ENCODE results near the gene RAB3A. TPM values are rescaled to one million over a fixed set of nuclear protein-coding genes. Genes with fewer than 3 reads are reported as not detected.

RAB3A gene
- total RNA-seq, 6 donors from 2014 or later = 0.46 to 5.0 (median 3.4) TPM

DNA sequence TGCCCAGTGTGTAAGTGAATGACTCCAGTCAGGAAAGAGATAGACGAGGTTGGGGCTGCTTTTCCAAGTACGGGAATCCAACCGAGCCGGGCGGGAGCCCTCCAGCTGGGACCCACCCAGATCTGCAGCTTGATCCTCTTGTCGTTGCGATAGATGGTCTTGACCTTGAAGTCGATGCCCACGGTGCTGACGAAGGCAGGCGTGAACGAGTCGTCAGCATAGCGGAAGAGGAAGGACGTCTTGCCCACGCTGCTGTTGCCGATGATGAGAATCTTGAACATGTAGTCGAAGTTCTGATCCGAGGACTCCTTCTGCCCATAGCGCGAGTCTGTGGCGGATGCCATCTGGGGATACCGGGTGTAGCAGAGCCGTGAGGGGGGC lies 1.5 kb downstream of the RAB3A start:
- WGBS, 2 donors = 77 to 83% methylated on average over 23 to 24 of the region's 24 CpGs
- Histone ChIP-seq H3K4me3 (no peak overlapping the region), H3K9me3 (no peaks in the 10 kb centered on the region), H3K4me1 (peaks cover 15 to 30% (median 21%) of the 10 kb centered on the region in 4 donors), H3K27ac (no peak overlapping the region), H3K36me3 (peaks cover 0 to 12% (median 9%) of the 10 kb centered on the region in 4 donors), H3K27me3 (no peaks in the 10 kb centered on the region)
- TF ChIP-seq, protein P1, sequence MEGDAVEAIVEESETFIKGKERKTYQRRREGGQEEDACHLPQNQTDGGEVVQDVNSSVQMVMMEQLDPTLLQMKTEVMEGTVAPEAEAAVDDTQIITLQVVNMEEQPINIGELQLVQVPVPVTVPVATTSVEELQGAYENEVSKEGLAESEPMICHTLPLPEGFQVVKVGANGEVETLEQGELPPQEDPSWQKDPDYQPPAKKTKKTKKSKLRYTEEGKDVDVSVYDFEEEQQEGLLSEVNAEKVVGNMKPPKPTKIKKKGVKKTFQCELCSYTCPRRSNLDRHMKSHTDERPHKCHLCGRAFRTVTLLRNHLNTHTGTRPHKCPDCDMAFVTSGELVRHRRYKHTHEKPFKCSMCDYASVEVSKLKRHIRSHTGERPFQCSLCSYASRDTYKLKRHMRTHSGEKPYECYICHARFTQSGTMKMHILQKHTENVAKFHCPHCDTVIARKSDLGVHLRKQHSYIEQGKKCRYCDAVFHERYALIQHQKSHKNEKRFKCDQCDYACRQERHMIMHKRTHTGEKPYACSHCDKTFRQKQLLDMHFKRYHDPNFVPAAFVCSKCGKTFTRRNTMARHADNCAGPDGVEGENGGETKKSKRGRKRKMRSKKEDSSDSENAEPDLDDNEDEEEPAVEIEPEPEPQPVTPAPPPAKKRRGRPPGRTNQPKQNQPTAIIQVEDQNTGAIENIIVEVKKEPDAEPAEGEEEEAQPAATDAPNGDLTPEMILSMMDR (IDR thresholded peaks at IDR 0.05) = no peak
- TF ChIP-seq EP300 (IDR thresholded peaks at IDR 0.05) (no peak), POLR2A (IDR thresholded peaks at IDR 0.05) (no peak), POLR2AphosphoS5 (IDR thresholded peaks at IDR 0.05) (no peak)
- DNase-seq = no peak
- ATAC-seq (ENCODE audit: low FRiP score in 2 of 2) = no peak

DNA sequence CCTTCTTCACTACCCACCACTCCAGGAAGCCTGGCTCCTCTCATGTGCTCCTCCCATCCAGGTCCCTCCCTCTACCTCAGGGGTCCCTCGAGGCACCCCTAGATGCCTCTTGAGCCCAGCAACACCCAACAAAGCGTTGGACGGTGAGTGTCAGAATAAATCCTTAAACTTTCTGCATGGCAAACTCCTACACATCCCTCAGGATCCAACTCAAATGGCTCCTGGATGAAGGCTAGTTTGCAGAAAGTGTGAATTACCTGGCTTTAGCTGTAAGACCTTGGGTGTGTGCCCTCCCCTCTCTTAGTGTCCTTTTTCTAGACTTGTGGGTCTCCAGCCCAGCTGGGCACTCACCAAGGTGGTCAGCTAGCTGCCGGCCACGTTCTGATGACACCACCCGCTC lies 5.5 kb downstream of the RAB3A start:
- no peaks in the 10 kb centered on the region for H3K9me3 ChIP-seq
- peaks cover 0 to 30% (median 22%) of the 10 kb centered on the region in 4 donors for H3K36me3 ChIP-seq
- no peak overlapping the region for H3K4me3 ChIP-seq
- no peak overlapping the region for H3K27ac ChIP-seq
- TF ChIP-seq POLR2A (IDR thresholded peaks at IDR 0.05) = no peak
- TF ChIP-seq POLR2AphosphoS5 (IDR thresholded peaks at IDR 0.05) = no peak
- peaks cover 19 to 32% (median 24%) of the 10 kb centered on the region in 4 donors for H3K4me1 ChIP-seq
- ATAC-seq (ENCODE audit: low FRiP score in 2 of 2) = no peak
- 90 to 97% methylated on average over 6 of the region's 6 CpGs for WGBS, 2 donors
- no peaks in the 10 kb centered on the region for H3K27me3 ChIP-seq
- DNase-seq = no peak

DNA sequence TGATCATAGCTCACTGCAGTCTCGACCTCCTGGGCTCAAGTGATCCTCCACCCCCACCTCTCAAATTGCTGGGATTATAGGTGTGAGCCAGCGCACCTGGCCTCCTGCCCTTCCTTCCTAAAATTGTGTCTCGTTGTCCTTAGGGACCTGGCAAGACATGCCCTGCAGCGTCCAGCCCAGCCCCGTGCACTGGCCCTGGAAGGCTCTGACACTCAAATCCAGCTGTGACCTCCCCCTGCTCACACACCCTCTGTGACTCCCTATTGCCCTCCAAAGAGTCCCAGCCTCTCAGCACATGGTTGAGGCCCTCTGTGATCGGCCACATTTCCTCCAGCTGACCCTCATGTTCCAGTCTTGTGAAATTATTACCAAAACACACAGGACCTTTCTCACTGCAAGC lies 5.9 kb downstream of the RAB3A start:
- WGBS, 2 donors = 73 to 75% methylated on average over 6 of the region's 6 CpGs
- TF ChIP-seq POLR2AphosphoS5 (IDR thresholded peaks at IDR 0.05) = no peak
- no peak for TF ChIP-seq POLR2A (IDR thresholded peaks at IDR 0.05)
- no peak for TF ChIP-seq EP300 (IDR thresholded peaks at IDR 0.05)
- TF ChIP-seq, protein P1 (IDR thresholded peaks at IDR 0.05) = no peak
- Histone ChIP-seq H3K36me3 (peaks cover 0 to 30% (median 22%) of the 10 kb centered on the region in 4 donors), H3K9me3 (no peaks in the 10 kb centered on the region), H3K27me3 (no peaks in the 10 kb centered on the region), H3K4me3 (no peak overlapping the region), H3K4me1 (peaks cover 14 to 28% (median 20%) of the 10 kb centered on the region in 4 donors), H3K27ac (no peak overlapping the region)
- DNase-seq = no peak
- ATAC-seq (ENCODE audit: low FRiP score in 2 of 2) = no peak

DNA sequence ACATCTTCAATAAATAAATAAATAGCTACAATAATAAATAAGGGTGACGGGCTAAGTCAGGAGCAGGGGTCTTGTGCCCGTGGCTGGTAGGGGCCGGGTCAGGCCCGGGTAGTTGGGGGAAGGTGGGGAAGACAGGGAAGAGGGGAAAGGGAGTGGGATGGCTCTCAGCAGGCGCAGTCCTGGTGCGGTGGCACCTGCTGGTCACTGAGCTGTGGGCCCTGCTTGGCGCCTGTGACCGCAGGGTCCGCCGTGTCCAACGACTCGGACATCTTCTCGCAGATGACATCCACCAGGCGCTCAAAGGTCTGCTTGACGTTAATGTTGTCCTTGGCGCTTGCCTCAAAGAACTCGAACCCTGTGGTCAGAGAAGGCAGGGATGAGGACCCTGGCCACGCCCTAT lies 6.5 kb downstream of the RAB3A start:
- TF ChIP-seq, protein P1 (IDR thresholded peaks at IDR 0.05) = no peak
- TF ChIP-seq EP300 (IDR thresholded peaks at IDR 0.05) = no peak
- TF ChIP-seq POLR2A (IDR thresholded peaks at IDR 0.05) = no peak
- TF ChIP-seq POLR2AphosphoS5 (IDR thresholded peaks at IDR 0.05) = no peak
- H3K27me3 ChIP-seq = no peaks in the 10 kb centered on the region
- H3K27ac ChIP-seq = no peak overlapping the region
- H3K9me3 ChIP-seq = no peaks in the 10 kb centered on the region
- ATAC-seq (ENCODE audit: low FRiP score in 2 of 2) (no peak), DNase-seq (no peak)
- WGBS, 2 donors = 92 to 94% methylated on average over 18 of the region's 18 CpGs
- H3K36me3 ChIP-seq = peaks cover 0 to 30% (median 22%) of the 10 kb centered on the region in 4 donors
- no peak overlapping the region for H3K4me3 ChIP-seq
- peaks cover 11 to 22% (median 15%) of the 10 kb centered on the region in 4 donors for H3K4me1 ChIP-seq

DNA sequence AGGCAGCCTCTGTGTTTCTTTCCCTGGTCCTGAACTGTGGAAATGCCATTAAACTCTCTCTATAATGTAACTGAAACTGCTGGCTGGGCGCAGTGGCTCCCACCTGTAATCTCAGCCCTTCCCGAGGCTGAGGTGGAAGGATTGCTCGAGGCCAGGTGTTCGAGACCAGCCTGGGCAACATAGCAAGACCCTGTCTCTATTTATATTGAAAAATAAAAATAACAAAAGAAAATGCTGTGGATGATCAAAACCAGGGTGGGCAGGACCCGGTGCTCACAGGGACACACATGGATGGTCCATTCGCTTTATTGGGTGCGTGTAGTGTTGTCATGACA lies 7.4 kb downstream of the RAB3A start:
- H3K27me3 ChIP-seq = no peaks in the 10 kb centered on the region
- WGBS, 2 donors = 91 to 94% methylated on average over 7 of the region's 7 CpGs
- no peak overlapping the region for H3K4me3 ChIP-seq
- H3K9me3 ChIP-seq = no peaks in the 10 kb centered on the region
- no peak overlapping the region for H3K27ac ChIP-seq
- peaks cover 13 to 26% (median 18%) of the 10 kb centered on the region in 4 donors for H3K4me1 ChIP-seq
- peaks cover 0 to 30% (median 22%) of the 10 kb centered on the region in 4 donors for H3K36me3 ChIP-seq
- no peak for ATAC-seq (ENCODE audit: low FRiP score in 2 of 2)
- no peak for DNase-seq
- no peak for TF ChIP-seq EP300 (IDR thresholded peaks at IDR 0.05)
- TF ChIP-seq, protein P1 (IDR thresholded peaks at IDR 0.05) = no peak
- no peak for TF ChIP-seq POLR2A (IDR thresholded peaks at IDR 0.05)
- no peak for TF ChIP-seq POLR2AphosphoS5 (IDR thresholded peaks at IDR 0.05)

All from upper lobe of left lung (tissue), 6 donors.